Fibroblast of mammary gland (primary cell): ENCODE data around the gene RIC1.
"Not testable (repeated sequence)": the region's sequence is repeated elsewhere in the genome, so short reads cannot be mapped to it uniquely, and the experiment has no call there.

Experiments used
- DNase-seq: peaks from one replicate; pipeline ENCODE4 v3.0.0-alpha.2; 2010; ENCODE audit warnings: low read depth
- H3K4me3 ChIP-seq: 2 replicates; pipeline ENCODE4 v1.5.1; 2011; ENCODE audit warnings: low read depth, mild to moderate bottlenecking, low read length, moderate library complexity; ENCODE audit not compliant: control insufficient read depth
- CTCF ChIP-seq: conservative IDR thresholded peaks from 2 replicates; pipeline ENCODE4 v1.5.1; 2011; ENCODE audit warnings: low read depth, low read length, inconsistent platforms; ENCODE audit not compliant: control insufficient read depth, insufficient read depth

Gene RIC1

GRCh38 chr9:5652821-5653220 is 23.9 kb downstream of the RIC1 start:
- no peak for TF ChIP-seq CTCF
- no peak overlapping the region for H3K4me3 ChIP-seq
- peak; percentile 11 for DNase-seq

- not testable (repeated sequence) for H3K4me3 ChIP-seq, DNase-seq
Measured at GRCh38 chr9:5662804-5663203, 33.9 kb downstream of the RIC1 start.

GRCh38 chr9:5665059-5665458 is 36.2 kb downstream of the RIC1 start:
- H3K4me3 ChIP-seq, result no peak overlapping the region
- no peak for DNase-seq
- TF ChIP-seq CTCF, result no peak

- no peak for TF ChIP-seq CTCF
- no peak for DNase-seq
- no peak overlapping the region for H3K4me3 ChIP-seq
Measured at GRCh38 chr9:5667391-5667790, 38.5 kb downstream of the RIC1 start.

GRCh38 chr9:5670079-5670478 is 41.2 kb downstream of the RIC1 start:
- H3K4me3 ChIP-seq, result no peak overlapping the region
- no peak for DNase-seq
- no peak for TF ChIP-seq CTCF

- TF ChIP-seq CTCF, result no peak
- DNase-seq, result no peak
Measured at GRCh38 chr9:5671711-5672353, 42.9 kb downstream of the RIC1 start.

GRCh38 chr9:5675046-5675445 is 46.1 kb downstream of the RIC1 start:
- H3K4me3 ChIP-seq, result not testable (repeated sequence)
- peak; percentile 6 for DNase-seq

More at GRCh38 chr9:5671711-5672353, 42.9 kb downstream of the RIC1 start:
- H3K4me3 ChIP-seq, result no peak overlapping the region

GRCh38 chr9:5683591-5683990 is 54.7 kb downstream of the RIC1 start:
- H3K4me3 ChIP-seq, DNase-seq: not testable (repeated sequence)
